ENCODE data around the gene TSPAN11. TPM values are rescaled to one million over a fixed set of nuclear protein-coding genes. Genes with fewer than 3 reads are reported as not detected.

Gene TSPAN11
- total RNA-seq, 4 donors from 2014 or later = 10.7 to 30.6 (median 18.3) TPM

- DNase-seq (ENCODE audit: low spot score in 2 of 2) = no peak
- Histone ChIP-seq H3K4me1 (peaks cover 0 to 31% (median 0%) of the 10 kb centered on the region in 4 donors), H3K36me3 (no peaks in the 10 kb centered on the region), H3K27ac (no peak overlapping the region), H3K4me3 (no peak overlapping the region), H3K27me3 (no peaks in the 10 kb centered on the region), H3K9me3 (no peaks in the 10 kb centered on the region)
- TF ChIP-seq EP300 (IDR thresholded peaks at IDR 0.05) (no peak), POLR2A (IDR thresholded peaks at IDR 0.05) (no peak)
- TF ChIP-seq, protein P1, sequence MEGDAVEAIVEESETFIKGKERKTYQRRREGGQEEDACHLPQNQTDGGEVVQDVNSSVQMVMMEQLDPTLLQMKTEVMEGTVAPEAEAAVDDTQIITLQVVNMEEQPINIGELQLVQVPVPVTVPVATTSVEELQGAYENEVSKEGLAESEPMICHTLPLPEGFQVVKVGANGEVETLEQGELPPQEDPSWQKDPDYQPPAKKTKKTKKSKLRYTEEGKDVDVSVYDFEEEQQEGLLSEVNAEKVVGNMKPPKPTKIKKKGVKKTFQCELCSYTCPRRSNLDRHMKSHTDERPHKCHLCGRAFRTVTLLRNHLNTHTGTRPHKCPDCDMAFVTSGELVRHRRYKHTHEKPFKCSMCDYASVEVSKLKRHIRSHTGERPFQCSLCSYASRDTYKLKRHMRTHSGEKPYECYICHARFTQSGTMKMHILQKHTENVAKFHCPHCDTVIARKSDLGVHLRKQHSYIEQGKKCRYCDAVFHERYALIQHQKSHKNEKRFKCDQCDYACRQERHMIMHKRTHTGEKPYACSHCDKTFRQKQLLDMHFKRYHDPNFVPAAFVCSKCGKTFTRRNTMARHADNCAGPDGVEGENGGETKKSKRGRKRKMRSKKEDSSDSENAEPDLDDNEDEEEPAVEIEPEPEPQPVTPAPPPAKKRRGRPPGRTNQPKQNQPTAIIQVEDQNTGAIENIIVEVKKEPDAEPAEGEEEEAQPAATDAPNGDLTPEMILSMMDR (IDR thresholded peaks at IDR 0.05) = no peak
- whole genome bisulfite sequencing, 2 donors = 64 to 67% methylated on average over 3 of the region's 3 CpGs
Measured at GRCh38 chr12:30932881-30933280, 6.3 kb downstream of the TSPAN11 start.

GRCh38 chr12:30934811-30935210, 8.3 kb downstream of the TSPAN11 start:
- no peaks in the 10 kb centered on the region for H3K36me3 ChIP-seq
- no peak overlapping the region for H3K27ac ChIP-seq
- peaks cover 0 to 13% (median 0%) of the 10 kb centered on the region in 4 donors for H3K4me1 ChIP-seq
- no peaks in the 10 kb centered on the region for H3K9me3 ChIP-seq
- TF ChIP-seq EP300 (IDR thresholded peaks at IDR 0.05) (no peak), POLR2A (IDR thresholded peaks at IDR 0.05) (no peak)
- TF ChIP-seq, protein P1 (IDR thresholded peaks at IDR 0.05) = no peak
- DNase-seq (ENCODE audit: low spot score in 2 of 2) = no peak
- H3K27me3 ChIP-seq = no peaks in the 10 kb centered on the region
- 98 to 100% methylated on average over 2 of the region's 2 CpGs for WGBS, 2 donors
- no peak overlapping the region for H3K4me3 ChIP-seq

DNA sequence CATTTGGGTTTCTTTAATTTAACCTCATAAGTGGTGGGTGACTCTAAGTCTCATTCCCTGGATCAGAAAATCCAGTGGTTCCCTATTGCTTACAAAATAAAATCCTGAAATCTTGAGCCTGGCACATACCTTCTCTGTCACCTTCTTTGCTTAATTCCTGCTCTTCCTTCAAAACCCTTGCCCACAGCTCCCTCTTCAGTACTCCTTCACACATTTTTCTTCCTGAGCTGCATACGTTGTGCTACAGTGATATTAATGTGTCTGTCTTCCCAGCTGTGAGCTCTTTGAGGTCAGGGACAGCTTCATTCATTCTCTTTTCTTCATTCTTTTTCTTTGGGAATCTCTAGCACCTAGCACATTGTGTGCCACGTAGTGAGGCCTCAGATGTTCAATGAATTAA, 9.5 kb downstream of the TSPAN11 start:
- DNase-seq (ENCODE audit: low spot score in 2 of 2) = no peak
- WGBS, 2 donors = 26 to 55% methylated on average over 2 of the region's 2 CpGs
- H3K27me3 ChIP-seq = no peaks in the 10 kb centered on the region
- TF ChIP-seq, protein P1 (IDR thresholded peaks at IDR 0.05) = no peak
- TF ChIP-seq POLR2A (IDR thresholded peaks at IDR 0.05) = no peak
- no peak for TF ChIP-seq EP300 (IDR thresholded peaks at IDR 0.05)
- no peaks in the 10 kb centered on the region for H3K36me3 ChIP-seq
- peaks cover 0 to 4% (median 0%) of the 10 kb centered on the region in 4 donors for H3K4me1 ChIP-seq
- H3K4me3 ChIP-seq = no peak overlapping the region
- H3K27ac ChIP-seq = no peak overlapping the region
- H3K9me3 ChIP-seq = no peaks in the 10 kb centered on the region

DNA sequence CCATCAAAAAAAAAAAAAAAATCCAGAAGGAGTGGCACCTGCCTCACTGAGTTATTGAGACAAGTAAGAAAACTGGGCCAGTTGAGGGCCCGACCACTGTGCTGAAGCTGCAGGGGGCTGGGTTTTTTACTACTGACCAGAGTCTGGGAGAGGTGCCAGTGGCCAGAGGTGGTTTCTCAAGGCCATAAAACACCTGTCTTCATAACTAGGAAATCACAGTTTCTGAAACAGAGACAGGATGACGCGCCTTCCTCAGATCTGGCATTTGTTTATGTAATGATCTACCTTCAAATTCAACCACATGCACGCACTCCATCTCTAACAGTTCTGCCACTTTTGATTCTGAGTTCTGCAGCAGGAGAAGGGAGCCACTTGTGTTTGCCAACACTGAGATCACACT, 12.7 kb downstream of the TSPAN11 start:
- DNase-seq (ENCODE audit: low spot score in 2 of 2) = no peak
- H3K9me3 ChIP-seq = no peaks in the 10 kb centered on the region
- no peaks in the 10 kb centered on the region for H3K27me3 ChIP-seq
- H3K4me1 ChIP-seq = peaks cover 0 to 11% (median 0%) of the 10 kb centered on the region in 4 donors
- WGBS, 2 donors = 77 to 86% methylated on average over 4 of the region's 4 CpGs
- H3K4me3 ChIP-seq = no peak overlapping the region
- TF ChIP-seq POLR2A (IDR thresholded peaks at IDR 0.05) (no peak), EP300 (IDR thresholded peaks at IDR 0.05) (no peak)
- TF ChIP-seq, protein P1 (IDR thresholded peaks at IDR 0.05) = no peak
- H3K27ac ChIP-seq = no peak overlapping the region
- no peaks in the 10 kb centered on the region for H3K36me3 ChIP-seq

DNA sequence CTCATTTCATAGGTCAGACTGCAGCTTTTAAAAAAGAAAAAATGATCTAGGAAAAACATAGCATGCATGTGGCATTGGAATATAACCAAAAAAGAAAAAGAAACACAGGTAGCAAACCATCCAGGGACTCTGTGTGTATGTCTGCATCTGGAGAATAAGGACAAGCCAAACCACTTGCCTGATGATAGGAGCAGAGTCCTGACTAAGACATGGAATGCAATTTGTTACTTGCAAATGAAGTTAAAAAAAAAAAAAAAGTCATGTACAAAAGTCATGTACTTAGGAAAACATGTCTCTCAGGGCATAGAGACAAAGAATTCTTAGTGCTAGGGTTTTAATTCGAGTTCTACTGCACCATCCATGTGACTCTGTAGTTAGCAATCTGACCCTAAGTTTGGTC, 15.9 kb downstream of the TSPAN11 start:
- peaks cover 0 to 36% (median 0%) of the 10 kb centered on the region in 4 donors for H3K4me1 ChIP-seq

More for the DNA sequence above, 15.9 kb downstream of the TSPAN11 start:
- H3K27ac ChIP-seq = no peak overlapping the region
- no peaks in the 10 kb centered on the region for H3K36me3 ChIP-seq
- no peaks in the 10 kb centered on the region for H3K27me3 ChIP-seq
- WGBS, 2 donors = 41 to 43% methylated on average over 1 of the region's 1 CpG
- no peak for DNase-seq (ENCODE audit: low spot score in 2 of 2)
- H3K9me3 ChIP-seq = no peaks in the 10 kb centered on the region
- H3K4me3 ChIP-seq = no peak overlapping the region
- TF ChIP-seq, protein P1 (IDR thresholded peaks at IDR 0.05) = no peak
- no peak for TF ChIP-seq POLR2A (IDR thresholded peaks at IDR 0.05)
- no peak for TF ChIP-seq EP300 (IDR thresholded peaks at IDR 0.05)
